ENCODE data around the gene HMGXB4. TPM values are rescaled to one million over a fixed set of nuclear protein-coding genes. Genes with fewer than 3 reads are reported as not detected.

The HMGXB4 gene
- total RNA-seq, 2 experiments from 2014 or later = 41.4 to 44.1 TPM

- Histone ChIP-seq H3K9me3 (ENCODE audit: control insufficient read depth in 1 of 2, insufficient read depth in 1 of 2, low read length in 2 of 2) (no peaks in the 10 kb centered on the region), H3K4me1 (ENCODE audit: insufficient read depth, low read length) (no peaks in the 10 kb centered on the region), H3K27ac (ENCODE audit: low read depth in 1 of 2, low read length in 2 of 2) (no peak overlapping the region), H3K4me3 (ENCODE audit: low read length) (no peak overlapping the region), H3K27me3 (ENCODE audit: control insufficient read depth in 1 of 2, insufficient read depth in 2 of 2, low read length in 2 of 2) (no peaks in the 10 kb centered on the region), H3K36me3 (ENCODE audit: insufficient read depth, low read length) (no peaks in the 10 kb centered on the region)
- peaks cover 24% of the 10 kb centered on the region for H3K27me3 Mint-ChIP-seq
- TF ChIP-seq CTCF (IDR thresholded peaks at IDR 0.05) = no peak
- H3K27ac Mint-ChIP-seq = no peak overlapping the region
- H3K4me1 Mint-ChIP-seq (ENCODE audit: low read depth) = no peaks in the 10 kb centered on the region
- ChIA-PET POLR2A (no interaction called here), CTCF (no interaction called here)
- no peaks in the 10 kb centered on the region for H3K36me3 Mint-ChIP-seq (ENCODE audit: low read depth)
- intact Hi-C loops (cut with DNase I, micrococcal nuclease) = no loop called here
- no peak for ATAC-seq (ENCODE audit: poor library complexity)
- H3K4me3 Mint-ChIP-seq = no peak overlapping the region
- H3K9me3 Mint-ChIP-seq = no peaks in the 10 kb centered on the region
- no peak for DNase-seq
Measured at GRCh38 chr22:35219012-35219411, 38.3 kb upstream of the HMGXB4 start.

- CTCF ChIA-PET = no interaction called here
- no peak for TF ChIP-seq CTCF (IDR thresholded peaks at IDR 0.05)
- no peak overlapping the region for H3K27ac ChIP-seq (ENCODE audit: low read depth in 1 of 2, low read length in 2 of 2)
- H3K4me3 ChIP-seq (ENCODE audit: low read length) = no peak overlapping the region
- Mint-ChIP-seq H3K4me3 (no peak overlapping the region), H3K4me1 (ENCODE audit: low read depth) (no peaks in the 10 kb centered on the region), H3K27ac (no peak overlapping the region), H3K27me3 (peaks cover 34% of the 10 kb centered on the region), H3K36me3 (ENCODE audit: low read depth) (no peaks in the 10 kb centered on the region), H3K9me3 (no peaks in the 10 kb centered on the region)
- intact Hi-C loops (cut with DNase I, micrococcal nuclease) = no loop called here
- ATAC-seq (ENCODE audit: poor library complexity) = no peak
- H3K36me3 ChIP-seq (ENCODE audit: insufficient read depth, low read length) = no peaks in the 10 kb centered on the region
- POLR2A ChIA-PET = no interaction called here
- H3K4me1 ChIP-seq (ENCODE audit: insufficient read depth, low read length) = no peaks in the 10 kb centered on the region
- no peaks in the 10 kb centered on the region for H3K9me3 ChIP-seq (ENCODE audit: control insufficient read depth in 1 of 2, insufficient read depth in 1 of 2, low read length in 2 of 2)
- DNase-seq = no peak
- no peaks in the 10 kb centered on the region for H3K27me3 ChIP-seq (ENCODE audit: control insufficient read depth in 1 of 2, insufficient read depth in 2 of 2, low read length in 2 of 2)
Measured at GRCh38 chr22:35220221-35220620, 37.1 kb upstream of the HMGXB4 start.

- ChIA-PET POLR2A (no interaction called here), CTCF (no interaction called here)
- Mint-ChIP-seq H3K27me3 (peaks cover 37% of the 10 kb centered on the region), H3K36me3 (ENCODE audit: low read depth) (no peaks in the 10 kb centered on the region), H3K9me3 (peaks cover 2% of the 10 kb centered on the region), H3K27ac (no peak overlapping the region), H3K4me1 (ENCODE audit: low read depth) (no peaks in the 10 kb centered on the region), H3K4me3 (no peak overlapping the region)
- H3K9me3 ChIP-seq (ENCODE audit: control insufficient read depth in 1 of 2, insufficient read depth in 1 of 2, low read length in 2 of 2) = no peaks in the 10 kb centered on the region
- no peak for DNase-seq
- H3K36me3 ChIP-seq (ENCODE audit: insufficient read depth, low read length) = no peaks in the 10 kb centered on the region
- ATAC-seq (ENCODE audit: poor library complexity) = no peak
- no peak for TF ChIP-seq CTCF (IDR thresholded peaks at IDR 0.05)
- no peak overlapping the region for H3K27ac ChIP-seq (ENCODE audit: low read depth in 1 of 2, low read length in 2 of 2)
- H3K4me1 ChIP-seq (ENCODE audit: insufficient read depth, low read length) = no peaks in the 10 kb centered on the region
- peaks cover 0 to 7% of the 10 kb centered on the region in 2 experiments for H3K27me3 ChIP-seq (ENCODE audit: control insufficient read depth in 1 of 2, insufficient read depth in 2 of 2, low read length in 2 of 2)
- no peak overlapping the region for H3K4me3 ChIP-seq (ENCODE audit: low read length)
- intact Hi-C loops (cut with DNase I, micrococcal nuclease) = no loop called here
Measured at GRCh38 chr22:35225010-35225409, 32.3 kb upstream of the HMGXB4 start.
